K562 (cell line): ENCODE data around the gene ITK.

Source experiments
- BACH1 ChIP-seq: fragments of 200-800 bp; sonication (Bioruptor generic); IDR thresholded peaks from 2 replicates; pipeline ENCODE4 v1.6.1; 2016; ENCODE audit warnings: missing genetic modification characterization, missing compliant biosample characterization
- IRF2 ChIP-seq: sonication (generic); formaldehyde crosslinking; IDR thresholded peaks from 2 replicates; pipeline ENCODE4 v1.8.1; 2022; ENCODE audit warnings: mild to moderate bottlenecking, missing genetic modification reagents
- SIN3A ChIP-seq, 2 experiments: fragments of 150-350 bp in 1 of 2; IDR thresholded peaks; 2 replicates each; pipeline ENCODE4 v1.6.1; 2011 to 2016; ENCODE audit warnings: borderline replicate concordance in 2 of 2, low read depth in 2 of 2, low read length in 2 of 2, mild to moderate bottlenecking in 2 of 2, moderate library complexity in 2 of 2; ENCODE audit not compliant: control insufficient read depth in 1 of 2
- USF2 ChIP-seq: sonication (generic); formaldehyde crosslinking; IDR thresholded peaks from 2 replicates; pipeline ENCODE4 v1.5.0; 2020; ENCODE audit warnings: missing genetic modification reagents
- ZNF780A ChIP-seq: fragments of 250-450 bp; sonication (Bioruptor Pico); IDR thresholded peaks from 2 replicates; pipeline ENCODE4 v1.5.0; 2021; ENCODE audit warnings: mild to moderate bottlenecking
- TF ChIP-seq, protein P1 (sequence below), 2 experiments: fragments of 450-650 bp; formaldehyde crosslinking in 1 of 2; IDR thresholded peaks; 2 replicates each; pipeline versions ENCODE4 v1.4.0 to v1.6.1; 2014 to 2020; ENCODE audit warnings: mild to moderate bottlenecking in 2 of 2, borderline replicate concordance in 1 of 2, low read depth in 1 of 2

GRCh38 chr5:157280927-157281326 is 100.3 kb downstream of the ITK start:
- TF ChIP-seq SIN3A (IDR thresholded peaks at IDR 0.05; ENCODE audit: borderline replicate concordance in 2 of 2, control insufficient read depth in 1 of 2, low read depth in 2 of 2, low read length in 2 of 2) (no peak), IRF2 (CRISPR knock-in tag) (no peak), ZNF780A (CRISPR knock-in tag) (no peak), BACH1 (tag) (no peak), USF2 (CRISPR knock-in tag) (no peak)
- TF ChIP-seq, protein P1, sequence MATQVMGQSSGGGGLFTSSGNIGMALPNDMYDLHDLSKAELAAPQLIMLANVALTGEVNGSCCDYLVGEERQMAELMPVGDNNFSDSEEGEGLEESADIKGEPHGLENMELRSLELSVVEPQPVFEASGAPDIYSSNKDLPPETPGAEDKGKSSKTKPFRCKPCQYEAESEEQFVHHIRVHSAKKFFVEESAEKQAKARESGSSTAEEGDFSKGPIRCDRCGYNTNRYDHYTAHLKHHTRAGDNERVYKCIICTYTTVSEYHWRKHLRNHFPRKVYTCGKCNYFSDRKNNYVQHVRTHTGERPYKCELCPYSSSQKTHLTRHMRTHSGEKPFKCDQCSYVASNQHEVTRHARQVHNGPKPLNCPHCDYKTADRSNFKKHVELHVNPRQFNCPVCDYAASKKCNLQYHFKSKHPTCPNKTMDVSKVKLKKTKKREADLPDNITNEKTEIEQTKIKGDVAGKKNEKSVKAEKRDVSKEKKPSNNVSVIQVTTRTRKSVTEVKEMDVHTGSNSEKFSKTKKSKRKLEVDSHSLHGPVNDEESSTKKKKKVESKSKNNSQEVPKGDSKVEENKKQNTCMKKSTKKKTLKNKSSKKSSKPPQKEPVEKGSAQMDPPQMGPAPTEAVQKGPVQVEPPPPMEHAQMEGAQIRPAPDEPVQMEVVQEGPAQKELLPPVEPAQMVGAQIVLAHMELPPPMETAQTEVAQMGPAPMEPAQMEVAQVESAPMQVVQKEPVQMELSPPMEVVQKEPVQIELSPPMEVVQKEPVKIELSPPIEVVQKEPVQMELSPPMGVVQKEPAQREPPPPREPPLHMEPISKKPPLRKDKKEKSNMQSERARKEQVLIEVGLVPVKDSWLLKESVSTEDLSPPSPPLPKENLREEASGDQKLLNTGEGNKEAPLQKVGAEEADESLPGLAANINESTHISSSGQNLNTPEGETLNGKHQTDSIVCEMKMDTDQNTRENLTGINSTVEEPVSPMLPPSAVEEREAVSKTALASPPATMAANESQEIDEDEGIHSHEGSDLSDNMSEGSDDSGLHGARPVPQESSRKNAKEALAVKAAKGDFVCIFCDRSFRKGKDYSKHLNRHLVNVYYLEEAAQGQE (IDR thresholded peaks at IDR 0.05; ENCODE audit: borderline replicate concordance) = no peak
- TF ChIP-seq, protein P1 (CRISPR knock-in tag; IDR thresholded peaks at IDR 0.05; ENCODE audit: low read depth) = no peak
